Smooth muscle cell (in vitro differentiated cells): ENCODE data around the gene ST6GALNAC1. TPM values are rescaled to one million over a fixed set of nuclear protein-coding genes. Genes with fewer than 3 reads are reported as not detected.

Experiments
- DNase-seq: peaks from one replicate; lab custom pipeline; 2025; ENCODE audit not compliant: unreplicated experiment; lab: John Stamatoyannopoulos, UW
- H2AFZ ChIP-seq: fragments of 200-600 bp; sonication (generic); 2 replicates; pipeline ENCODE4 v1.6.0; 2016; ENCODE audit warnings: antibody characterized with exemption, low read depth, mild to moderate bottlenecking
- H3F3A ChIP-seq: fragments of 200-600 bp; sonication (generic); 2 replicates; pipeline ENCODE4 v1.6.0; 2017; ENCODE audit warnings: antibody characterized with exemption, low read depth
- H3K27ac ChIP-seq: fragments of 200-600 bp; sonication (generic); 2 replicates; pipeline ENCODE4 v1.5.1; 2016; ENCODE audit warnings: low read depth, mild to moderate bottlenecking
- H3K27me3 ChIP-seq: fragments of 200-600 bp; sonication (generic); 2 replicates; pipeline ENCODE4 v1.6.1; 2016; ENCODE audit warnings: low read depth, mild to moderate bottlenecking
- H3K36me3 ChIP-seq: fragments of 200-600 bp; sonication (generic); 2 replicates; pipeline ENCODE4 v1.5.1; 2016; ENCODE audit warnings: low read depth
- H3K4me1 ChIP-seq: fragments of 200-600 bp; sonication (generic); 2 replicates; pipeline ENCODE4 v1.5.1; 2016; ENCODE audit warnings: low read depth
- H3K4me2 ChIP-seq: fragments of 200-600 bp; sonication (generic); 2 replicates; pipeline ENCODE4 v1.6.0; 2016; ENCODE audit warnings: mild to moderate bottlenecking
- H3K4me3 ChIP-seq: fragments of 200-600 bp; sonication (generic); 2 replicates; pipeline ENCODE4 v1.5.1; 2016; ENCODE audit warnings: mild to moderate bottlenecking
- H3K79me2 ChIP-seq: fragments of 200-600 bp; sonication (generic); 2 replicates; pipeline ENCODE4 v1.6.0; 2016; ENCODE audit warnings: low read depth, mild to moderate bottlenecking
- H3K9ac ChIP-seq: fragments of 200-600 bp; sonication (generic); 2 replicates; pipeline ENCODE4 v1.6.0; 2016; ENCODE audit warnings: low read depth
- H3K9me3 ChIP-seq: fragments of 200-600 bp; sonication (generic); replicated peaks from 2 replicates; pipeline ENCODE4 v1.5.1; 2016; ENCODE audit warnings: low read depth
- H4K20me1 ChIP-seq: fragments of 200-600 bp; sonication (generic); 2 replicates; pipeline ENCODE4 v1.6.0; 2016; ENCODE audit warnings: low read depth
- CTCF ChIP-seq: fragments of 200-600 bp; sonication (generic); IDR thresholded peaks from 2 replicates; pipeline ENCODE4 v1.5.1; 2017; ENCODE audit warnings: borderline replicate concordance, mild to moderate bottlenecking, antibody characterized with exemption; ENCODE audit not compliant: insufficient read depth, poor library complexity, severe bottlenecking
- WGBS: methylation state at CpG from one replicate; pipeline ENCODE4 v1.1.7; 2016; ENCODE audit warnings: low lambda C conversion rate; 5-methylcytosine and 5-hydroxymethylcytosine counted together
- polyA plus RNA-seq: library from polyadenylated mRNA; unstranded; fragments of >200 nt; fragmentation: Nextera tagmentation; extraction: Ambion mirVana; gene quantifications from 2 replicates; pipeline ENCODE4 v1.2.1, GENCODE V29; 2016
- total RNA-seq: library from RNA; depleted of rRNA; stranded (reverse); fragments of >200 nt; gene quantifications from 2 replicates; pipeline ENCODE4 v1.2.3, GENCODE V29; 2014

The ST6GALNAC1 gene
- total and polyA plus RNA-seq, 2 experiments from 2014 or later: not detected

- H2AFZ ChIP-seq: no peak overlapping the region
- peaks cover 8% of the 10 kb centered on the region for H3K4me1 ChIP-seq
- H4K20me1 ChIP-seq: no peaks in the 10 kb centered on the region
- H3K4me2 ChIP-seq: no peak overlapping the region
- no peak for DNase-seq
- WGBS: 88% methylated on average over 5 of the region's 5 CpGs
- no peaks in the 10 kb centered on the region for H3K9me3 ChIP-seq
- no peaks in the 10 kb centered on the region for H3F3A ChIP-seq
- H3K4me3 ChIP-seq: no peak overlapping the region
- H3K27me3 ChIP-seq: no peaks in the 10 kb centered on the region
- no peaks in the 10 kb centered on the region for H3K79me2 ChIP-seq
- H3K36me3 ChIP-seq: no peaks in the 10 kb centered on the region
- no peak overlapping the region for H3K27ac ChIP-seq
- TF ChIP-seq CTCF: no peak
- no peak overlapping the region for H3K9ac ChIP-seq
Observed at GRCh38 chr17:76658242-76658662, 14.7 kb upstream of the ST6GALNAC1 start.

GRCh38 chr17:76657505-76658241 lies 14.1 kb upstream of the ST6GALNAC1 start:
- peaks cover 1% of the 10 kb centered on the region for H3K9me3 ChIP-seq

GRCh38 chr17:76654408-76654807 lies 10.9 kb upstream of the ST6GALNAC1 start:
- Histone ChIP-seq H3K9ac (no peak overlapping the region), H3K79me2 (no peaks in the 10 kb centered on the region), H2AFZ (no peak overlapping the region), H3K4me1 (no peaks in the 10 kb centered on the region), H4K20me1 (no peaks in the 10 kb centered on the region), H3K4me3 (no peak overlapping the region), H3K27me3 (no peaks in the 10 kb centered on the region), H3K36me3 (no peaks in the 10 kb centered on the region), H3F3A (no peaks in the 10 kb centered on the region), H3K9me3 (peaks cover 12% of the 10 kb centered on the region), H3K27ac (no peak overlapping the region), H3K4me2 (no peak overlapping the region)
- TF ChIP-seq CTCF: no peak
- WGBS: 50% methylated on average over 1 of the region's 1 CpG
- DNase-seq: no peak

More at GRCh38 chr17:76657505-76658241, 14.1 kb upstream of the ST6GALNAC1 start:
- DNase-seq: no peak
- Histone ChIP-seq H3K27ac (no peak overlapping the region), H3K9ac (no peak overlapping the region), H3K27me3 (no peaks in the 10 kb centered on the region), H3K4me2 (no peak overlapping the region), H4K20me1 (no peaks in the 10 kb centered on the region), H2AFZ (no peak overlapping the region), H3F3A (no peaks in the 10 kb centered on the region), H3K4me3 (no peak overlapping the region), H3K4me1 (peaks cover 8% of the 10 kb centered on the region), H3K79me2 (no peaks in the 10 kb centered on the region), H3K36me3 (no peaks in the 10 kb centered on the region)
- TF ChIP-seq CTCF: no peak
- WGBS: 93% methylated on average over 8 of the region's 8 CpGs

- Histone ChIP-seq H3K27ac (no peak overlapping the region), H3K4me1 (no peaks in the 10 kb centered on the region), H3K36me3 (no peaks in the 10 kb centered on the region), H3K27me3 (no peaks in the 10 kb centered on the region), H3K9ac (no peak overlapping the region), H2AFZ (no peak overlapping the region), H3K79me2 (no peaks in the 10 kb centered on the region), H4K20me1 (no peaks in the 10 kb centered on the region), H3K4me2 (no peak overlapping the region), H3F3A (no peaks in the 10 kb centered on the region), H3K4me3 (no peak overlapping the region), H3K9me3 (peaks cover 12% of the 10 kb centered on the region)
- DNase-seq: no peak
- TF ChIP-seq CTCF: no peak
- 91% methylated on average over 5 of the region's 5 CpGs for WGBS
Observed at GRCh38 chr17:76650504-76650903, 6.9 kb upstream of the ST6GALNAC1 start.
